PC-9 (cell line): ENCODE measurements around the gene SFRP5. TPM values are rescaled to one million over a fixed set of nuclear protein-coding genes. Genes with fewer than 3 reads are reported as not detected.

Experiments used
- BruUV-seq: library from RNA; stranded (reverse); fragments of 400-500 nt; replicated peaks from 2 replicates; lab custom pipeline; 2021; lab: Mats Ljungman, UMichigan
- CTCF ChIA-PET: fragments of 300-600 bp; sonication (Branson Sonifier 250); formaldehyde crosslinking; loops from one replicate; lab custom pipeline; 2022; ENCODE audit warnings: antibody characterized with exemption; lab: Charles Lee
- POLR2A ChIA-PET: fragments of 300-600 bp; sonication (Branson Sonifier 250); formaldehyde crosslinking; loops from one replicate; lab custom pipeline; 2022; ENCODE audit warnings: antibody characterized with exemption; ENCODE audit not compliant: unreplicated experiment; lab: Charles Lee
- DNase-seq, 2 experiments: peaks; one replicate each; pipeline versions ENCODE4 v3.0.0 to v3.0.0-alpha.2; 2015 to 2022; ENCODE audit warnings: mixed read lengths in 1 of 2
- H2AFZ ChIP-seq: fragments of 200-600 bp; sonication (generic); 2 replicates; pipeline ENCODE4 v1.8.1; 2017; ENCODE audit warnings: antibody characterized with exemption
- H3F3A ChIP-seq: fragments of 200-600 bp; sonication (generic); 2 replicates; pipeline ENCODE4 v1.8.1; 2017; ENCODE audit warnings: antibody characterized with exemption, mild to moderate bottlenecking, low read depth; ENCODE audit not compliant: insufficient read depth
- H3K27ac ChIP-seq: fragments of 200-600 bp; sonication (generic); 2 replicates; pipeline ENCODE4 v1.6.1; 2016; ENCODE audit warnings: mixed run types
- H3K27me3 ChIP-seq: fragments of 200-600 bp; sonication (generic); 2 replicates; pipeline ENCODE4 v1.6.1; 2016; ENCODE audit warnings: low read depth, mixed run types; ENCODE audit not compliant: insufficient read depth
- H3K36me3 ChIP-seq: fragments of 200-600 bp; sonication (generic); 2 replicates; pipeline ENCODE4 v1.6.1; 2016; ENCODE audit warnings: low read depth, mixed run types
- H3K4me1 ChIP-seq: fragments of 200-600 bp; sonication (generic); replicated peaks from 2 replicates; pipeline ENCODE4 v1.6.1; 2016; ENCODE audit warnings: mixed run types; ENCODE audit not compliant: insufficient read depth
- H3K4me2 ChIP-seq: fragments of 200-600 bp; sonication (generic); 2 replicates; pipeline ENCODE4 v1.6.1; 2017; ENCODE audit warnings: mixed run types
- H3K4me3 ChIP-seq: fragments of 200-600 bp; sonication (generic); 2 replicates; pipeline ENCODE4 v1.6.1; 2016; ENCODE audit warnings: mixed run types
- H3K79me2 ChIP-seq: fragments of 200-600 bp; sonication (generic); 2 replicates; pipeline ENCODE4 v1.6.1; 2017; ENCODE audit warnings: low read depth, mixed run types
- H3K9me2 ChIP-seq: fragments of 200-600 bp; sonication (generic); 2 replicates; pipeline ENCODE4 v1.8.1; 2017; ENCODE audit warnings: mild to moderate bottlenecking; ENCODE audit not compliant: insufficient read depth
- H3K9me3 ChIP-seq: fragments of 200-600 bp; sonication (generic); 2 replicates; pipeline ENCODE4 v1.8.1; 2016; ENCODE audit warnings: low read depth; ENCODE audit not compliant: insufficient read depth
- H4K20me1 ChIP-seq: fragments of 200-600 bp; sonication (generic); 2 replicates; pipeline ENCODE4 v1.8.1; 2017; ENCODE audit not compliant: insufficient read depth
- EZH2 ChIP-seq: fragments of 200-600 bp; sonication (generic); IDR thresholded peaks from 2 replicates; pipeline ENCODE4 v1.8.0; 2017; ENCODE audit warnings: antibody characterized with exemption, low read depth
- intact Hi-C: fragments of 100-400 bp; cut with micrococcal nuclease; formaldehyde crosslinking; loops from one replicate; pipeline ENCODE4 v1.10.0; 2022; ENCODE audit not compliant: unreplicated experiment
- total RNA-seq: library from RNA; stranded (reverse); gene quantifications from 2 replicates; pipeline ENCODE4 v1.2.3, GENCODE V29; 2021
- TF ChIP-seq, protein P1 (sequence below): fragments of 200-600 bp; sonication (generic); conservative IDR thresholded peaks from 2 replicates; pipeline ENCODE4 v1.6.1; 2017; ENCODE audit warnings: mixed run types, antibody characterized with exemption, mild to moderate bottlenecking, moderate library complexity

Gene SFRP5
- total RNA-seq, 1 experiment from 2014 or later: not detected

- Histone ChIP-seq H3F3A (no peaks in the 10 kb centered on the region), H2AFZ (no peak overlapping the region), H3K4me1 (peaks cover 3% of the 10 kb centered on the region; the same call in 1 of the 2 replicates), H3K27me3 (no peaks in the 10 kb centered on the region), H3K79me2 (peaks cover 23% of the 10 kb centered on the region), H3K27ac (no peak overlapping the region), H3K9me2 (no peaks in the 10 kb centered on the region), H3K4me3 (no peak overlapping the region), H3K4me2 (no peak overlapping the region), H3K9me3 (no peaks in the 10 kb centered on the region), H3K36me3 (0 out of 2 replicates have a peak, but pooled peaks cover 5% of the 10 kb centered on the region), H4K20me1 (no peaks in the 10 kb centered on the region; the same call in none of the 2 replicates)
- BruUV-seq: no TSS peak
- ChIA-PET CTCF (no interaction called here), POLR2A (interaction anchor here (0.7 kb wide), 1 partner anchor 59 kb away, joined by 3 read pairs; no protein-coding TSS in a partner anchor)
- TF ChIP-seq, protein P1, sequence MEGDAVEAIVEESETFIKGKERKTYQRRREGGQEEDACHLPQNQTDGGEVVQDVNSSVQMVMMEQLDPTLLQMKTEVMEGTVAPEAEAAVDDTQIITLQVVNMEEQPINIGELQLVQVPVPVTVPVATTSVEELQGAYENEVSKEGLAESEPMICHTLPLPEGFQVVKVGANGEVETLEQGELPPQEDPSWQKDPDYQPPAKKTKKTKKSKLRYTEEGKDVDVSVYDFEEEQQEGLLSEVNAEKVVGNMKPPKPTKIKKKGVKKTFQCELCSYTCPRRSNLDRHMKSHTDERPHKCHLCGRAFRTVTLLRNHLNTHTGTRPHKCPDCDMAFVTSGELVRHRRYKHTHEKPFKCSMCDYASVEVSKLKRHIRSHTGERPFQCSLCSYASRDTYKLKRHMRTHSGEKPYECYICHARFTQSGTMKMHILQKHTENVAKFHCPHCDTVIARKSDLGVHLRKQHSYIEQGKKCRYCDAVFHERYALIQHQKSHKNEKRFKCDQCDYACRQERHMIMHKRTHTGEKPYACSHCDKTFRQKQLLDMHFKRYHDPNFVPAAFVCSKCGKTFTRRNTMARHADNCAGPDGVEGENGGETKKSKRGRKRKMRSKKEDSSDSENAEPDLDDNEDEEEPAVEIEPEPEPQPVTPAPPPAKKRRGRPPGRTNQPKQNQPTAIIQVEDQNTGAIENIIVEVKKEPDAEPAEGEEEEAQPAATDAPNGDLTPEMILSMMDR: no peak
- no peak for TF ChIP-seq EZH2
- no peak for DNase-seq
- intact Hi-C loops: no loop called here
These were observed 28.4 kb downstream of the SFRP5 start for GRCh38 chr10:97743169-97743943.

DNA sequence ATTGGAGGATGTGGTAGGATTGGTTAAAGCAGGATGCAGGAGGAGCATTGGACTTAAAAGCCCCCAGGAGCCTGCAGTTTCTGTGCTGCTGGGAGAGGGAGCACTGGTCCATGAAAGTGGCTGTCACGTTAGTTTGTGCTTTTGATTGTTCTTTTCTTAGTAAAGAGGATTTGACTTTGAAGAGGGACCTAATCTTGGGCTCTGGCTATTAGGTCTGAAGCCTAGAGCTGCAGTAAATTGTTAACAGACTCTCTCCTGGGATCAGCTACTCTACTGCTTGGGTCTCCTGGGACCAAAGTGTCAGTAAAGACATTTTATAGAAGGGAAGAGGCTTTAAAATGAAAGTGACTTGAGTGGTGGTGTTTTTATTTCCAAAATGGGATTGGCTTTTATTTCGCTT lies 31.2 kb downstream of the SFRP5 start:
- POLR2A ChIA-PET: no interaction called here
- TF ChIP-seq, protein P1: no peak
- TF ChIP-seq EZH2: no peak
- CTCF ChIA-PET: no interaction called here

GRCh38 chr10:97738616-97739015 lies 33.2 kb downstream of the SFRP5 start:
- intact Hi-C loops: no loop called here
- H4K20me1 ChIP-seq: no peaks in the 10 kb centered on the region; the same call in none of the 2 replicates
- DNase-seq: no peak
- no TSS peak for BruUV-seq
- no peak overlapping the region for H3K27ac ChIP-seq
- H3K4me1 ChIP-seq: peaks cover 13% of the 10 kb centered on the region
- peaks cover 36% of the 10 kb centered on the region for H3K79me2 ChIP-seq
- TF ChIP-seq EZH2: no peak
- TF ChIP-seq, protein P1: no peak
- 0 out of 2 replicates have a peak, but pooled peaks cover 5% of the 10 kb centered on the region for H3K36me3 ChIP-seq
- H3K9me2 ChIP-seq: no peaks in the 10 kb centered on the region
- H2AFZ ChIP-seq: no peak overlapping the region
- POLR2A ChIA-PET: no interaction called here
- peak overlapping the region; percentile 92 for H3K4me2 ChIP-seq
- no peaks in the 10 kb centered on the region for H3F3A ChIP-seq
- H3K4me3 ChIP-seq: peak overlapping the region; percentile 94; the same call in 1 of the 2 replicates
- H3K9me3 ChIP-seq: no peaks in the 10 kb centered on the region
- CTCF ChIA-PET: interaction anchor here (0.7 kb wide), 1 partner anchor 1698 kb away, joined by 4 read pairs; no protein-coding TSS in a partner anchor
- no peaks in the 10 kb centered on the region for H3K27me3 ChIP-seq

More for the DNA sequence above, 31.2 kb downstream of the SFRP5 start:
- intact Hi-C loops: no loop called here
- H3K79me2 ChIP-seq: peaks cover 36% of the 10 kb centered on the region
- no peaks in the 10 kb centered on the region for H3K9me3 ChIP-seq
- H3K36me3 ChIP-seq: 0 out of 2 replicates have a peak, but pooled peaks cover 5% of the 10 kb centered on the region
- H4K20me1 ChIP-seq: no peaks in the 10 kb centered on the region; the same call in none of the 2 replicates
- H3K27ac ChIP-seq: no peak overlapping the region
- H3F3A ChIP-seq: no peaks in the 10 kb centered on the region
- DNase-seq: no peak
- no peak overlapping the region for H3K4me2 ChIP-seq
- no peaks in the 10 kb centered on the region for H3K27me3 ChIP-seq
- H3K4me3 ChIP-seq: no peak overlapping the region
- BruUV-seq: no TSS peak
- H3K4me1 ChIP-seq: peaks cover 13% of the 10 kb centered on the region
- H3K9me2 ChIP-seq: no peaks in the 10 kb centered on the region
- no peak overlapping the region for H2AFZ ChIP-seq
